GM12865 (cell line): ENCODE results near the gene AOPEP.

ENCODE experiments used
- DNase-seq: peaks from one replicate; pipeline ENCODE4 v3.0.0; 2010; ENCODE audit warnings: low read depth
- H3K4me3 ChIP-seq: 2 replicates; pipeline ENCODE4 v1.5.1; 2011; ENCODE audit warnings: mild to moderate bottlenecking, low read depth, low read length, control low read depth
- CTCF ChIP-seq: IDR thresholded peaks from 2 replicates; pipeline ENCODE4 v1.5.1; 2011; ENCODE audit warnings: low read length, control low read depth, low read depth, inconsistent platforms; ENCODE audit not compliant: insufficient read depth; ENCODE audit errors: missing control alignments

Gene AOPEP

GRCh38 chr9:95027914-95028852, 301.7 kb downstream of the AOPEP start:
- no peak for TF ChIP-seq CTCF
- H3K4me3 ChIP-seq: no peak overlapping the region
- DNase-seq: no peak

GRCh38 chr9:95028853-95029219, 302.3 kb downstream of the AOPEP start:
- DNase-seq: no peak
- no peak for TF ChIP-seq CTCF
- H3K4me3 ChIP-seq: no peak overlapping the region

GRCh38 chr9:95029288-95029687, 302.8 kb downstream of the AOPEP start:
- H3K4me3 ChIP-seq: no peak overlapping the region
- no peak for DNase-seq
- no peak for TF ChIP-seq CTCF

- DNase-seq: no peak
- no peak overlapping the region for H3K4me3 ChIP-seq
- TF ChIP-seq CTCF: no peak
Observed at GRCh38 chr9:95029720-95030119, 303.2 kb downstream of the AOPEP start.

- no peak for TF ChIP-seq CTCF
- DNase-seq: no peak
- H3K4me3 ChIP-seq: no peak overlapping the region
Observed at GRCh38 chr9:95030344-95030743, 303.8 kb downstream of the AOPEP start.

- TF ChIP-seq CTCF: no peak
- no peak overlapping the region for H3K4me3 ChIP-seq
- DNase-seq: no peak
Observed at GRCh38 chr9:95030920-95031642, 304.6 kb downstream of the AOPEP start.
